Stimulated activated CD8-positive, alpha-beta memory T cell treated with anti-CD3 and anti-CD28 coated beads, Interleukin-4, amount 100 ng/mL, for 24 hours (primary cell): ENCODE results near the gene PAGE2.
"Not testable (repeated sequence)": the region's sequence is repeated elsewhere in the genome, so short reads cannot be mapped to it uniquely, and the experiment has no call there.

Experiments used
- DNase-seq: peaks from one replicate; pipeline ENCODE4 v3.0.0-alpha.2; 2020; ENCODE audit warnings: low read depth

PAGE2 gene

GRCh38 chrX:55088795-55089489 lies at the start of gene PAGE2:
TSS of gene PAGE2 (plus strand) at chrX:55089018. CDS start at chrX:55090021, 1,003 bp downstream.
- no peak for DNase-seq

GRCh38 chrX:55039471-55039870 lies 49.3 kb upstream of the PAGE2 start:
- no peak for DNase-seq

GRCh38 chrX:55041514-55041913 lies 47.3 kb upstream of the PAGE2 start:
- DNase-seq: no peak

- DNase-seq: not testable (repeated sequence)
Observed at GRCh38 chrX:55050599-55050998, 38.2 kb upstream of the PAGE2 start.

- DNase-seq: no peak
Observed at GRCh38 chrX:55056820-55057674, 31.8 kb upstream of the PAGE2 start.

GRCh38 chrX:55057675-55058249 lies 31.1 kb upstream of the PAGE2 start:
- no peak for DNase-seq

- DNase-seq: not testable (repeated sequence)
Observed at GRCh38 chrX:55067180-55067579, 21.6 kb upstream of the PAGE2 start.

- DNase-seq: no peak
Observed at GRCh38 chrX:55072286-55072685, 16.5 kb upstream of the PAGE2 start.

- DNase-seq: no peak
Observed at GRCh38 chrX:55074851-55075467, 13.9 kb upstream of the PAGE2 start, which contains the start of gene PAGE2B. TSS of gene PAGE2B (plus strand) at chrX:55075030. CDS start at chrX:55076042, 1,012 bp downstream.

GRCh38 chrX:55098691-55099090 lies 9.9 kb downstream of the PAGE2 start:
- DNase-seq: no peak

GRCh38 chrX:55099162-55099561 lies 10.3 kb downstream of the PAGE2 start:
- no peak for DNase-seq

- no peak for DNase-seq
Observed at GRCh38 chrX:55102754-55103153, 13.9 kb downstream of the PAGE2 start.

- no peak for DNase-seq
Observed at GRCh38 chrX:55107262-55107661, 18.4 kb downstream of the PAGE2 start.

- DNase-seq: no peak
Observed at GRCh38 chrX:55107911-55108310, 19.1 kb downstream of the PAGE2 start.

GRCh38 chrX:55109306-55109705 lies 20.5 kb downstream of the PAGE2 start:
- DNase-seq: no peak

GRCh38 chrX:55111578-55112254 lies 22.9 kb downstream of the PAGE2 start:
- DNase-seq: no peak

- not testable (repeated sequence) for DNase-seq
Observed at GRCh38 chrX:55116589-55116988, 27.8 kb downstream of the PAGE2 start.

GRCh38 chrX:55118574-55118973 lies 29.8 kb downstream of the PAGE2 start:
- no peak for DNase-seq

- no peak for DNase-seq
Observed at GRCh38 chrX:55119271-55119670, 30.5 kb downstream of the PAGE2 start.

- no peak for DNase-seq
Observed at GRCh38 chrX:55119712-55120111, 30.9 kb downstream of the PAGE2 start.

- DNase-seq: no peak
Observed at GRCh38 chrX:55120761-55121358, 32.0 kb downstream of the PAGE2 start.
